Hepatocyte (in vitro differentiated cells): ENCODE results near the gene EHD1.

Experiments used
- EZH2phosphoT487 ChIP-seq: fragments of 200-600 bp; sonication (generic); IDR thresholded peaks from one replicate; pipeline ENCODE4 v1.6.1; 2018; ENCODE audit warnings: antibody characterized with exemption, mild to moderate bottlenecking, low read depth, moderate library complexity; ENCODE audit not compliant: unreplicated experiment, severe bottlenecking
- TF ChIP-seq, protein P1 (sequence below): fragments of 200-600 bp; sonication (generic); IDR thresholded peaks from 2 replicates; pipeline ENCODE4 v1.5.1; 2016; ENCODE audit warnings: antibody characterized with exemption, mild to moderate bottlenecking; ENCODE audit not compliant: poor library complexity

DNA sequence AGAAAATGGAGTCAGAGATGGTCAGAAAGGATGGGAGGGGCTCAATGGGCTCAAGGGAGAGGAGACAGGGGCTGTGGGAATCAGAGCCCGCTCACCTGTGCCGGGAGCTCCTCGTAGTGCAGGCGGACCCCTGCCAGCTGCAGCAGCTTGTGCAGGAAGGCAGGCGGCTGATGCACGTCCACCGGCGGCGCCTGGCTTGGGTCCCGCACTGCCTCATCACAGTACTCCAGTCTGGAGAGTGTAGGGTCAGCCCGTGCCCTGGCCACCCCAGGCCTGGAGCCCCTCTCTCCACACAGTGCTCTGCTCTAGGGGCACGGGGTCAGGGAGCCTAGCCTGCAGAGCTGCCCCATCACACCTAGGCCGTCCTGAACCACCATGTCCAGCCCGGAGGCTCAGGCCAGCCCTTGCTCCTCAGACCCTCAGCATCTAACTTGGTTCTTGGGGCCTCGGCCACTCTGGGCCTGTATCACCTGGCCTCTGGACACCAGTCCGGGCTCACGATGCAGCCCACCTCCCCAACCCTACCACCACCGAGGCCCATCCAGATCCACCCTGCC is 34.8 kb upstream of the EHD1 start:
- TF ChIP-seq EZH2phosphoT487 = no peak
- TF ChIP-seq, protein P1, sequence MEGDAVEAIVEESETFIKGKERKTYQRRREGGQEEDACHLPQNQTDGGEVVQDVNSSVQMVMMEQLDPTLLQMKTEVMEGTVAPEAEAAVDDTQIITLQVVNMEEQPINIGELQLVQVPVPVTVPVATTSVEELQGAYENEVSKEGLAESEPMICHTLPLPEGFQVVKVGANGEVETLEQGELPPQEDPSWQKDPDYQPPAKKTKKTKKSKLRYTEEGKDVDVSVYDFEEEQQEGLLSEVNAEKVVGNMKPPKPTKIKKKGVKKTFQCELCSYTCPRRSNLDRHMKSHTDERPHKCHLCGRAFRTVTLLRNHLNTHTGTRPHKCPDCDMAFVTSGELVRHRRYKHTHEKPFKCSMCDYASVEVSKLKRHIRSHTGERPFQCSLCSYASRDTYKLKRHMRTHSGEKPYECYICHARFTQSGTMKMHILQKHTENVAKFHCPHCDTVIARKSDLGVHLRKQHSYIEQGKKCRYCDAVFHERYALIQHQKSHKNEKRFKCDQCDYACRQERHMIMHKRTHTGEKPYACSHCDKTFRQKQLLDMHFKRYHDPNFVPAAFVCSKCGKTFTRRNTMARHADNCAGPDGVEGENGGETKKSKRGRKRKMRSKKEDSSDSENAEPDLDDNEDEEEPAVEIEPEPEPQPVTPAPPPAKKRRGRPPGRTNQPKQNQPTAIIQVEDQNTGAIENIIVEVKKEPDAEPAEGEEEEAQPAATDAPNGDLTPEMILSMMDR = no peak
